Liver (tissue), 9 donors: Measurements from ENCODE around the gene SANBR. TPM values are rescaled to one million over a fixed set of nuclear protein-coding genes. Genes with fewer than 3 reads are reported as not detected.

Experiments used
- DNase-seq: peaks from one replicate; pipeline ENCODE4 v3.0.0-alpha.2; 2017; ENCODE audit warnings: low spot score
- H3K27ac ChIP-seq, 2 donors: one replicate each; pipeline ENCODE4 v1.7.0; 2013; ENCODE audit warnings: inconsistent platforms in 2 of 2, low read length in 2 of 2, control low read depth in 1 of 2, low read depth in 1 of 2, mild to moderate bottlenecking in 1 of 2
- H3K27me3 ChIP-seq, 4 donors: one replicate each; pipeline versions ENCODE4 v1.6.1 to v1.7.0; 2013; ENCODE audit warnings: low read length in 3 of 4, inconsistent platforms in 1 of 4, mild to moderate bottlenecking in 1 of 4, moderate library complexity in 1 of 4; ENCODE audit not compliant: control insufficient read depth in 4 of 4, insufficient read depth in 4 of 4
- H3K36me3 ChIP-seq, 4 donors: one replicate each; pipeline versions ENCODE4 v1.6.1 to v1.7.0; 2013; ENCODE audit warnings: low read length in 3 of 4, mild to moderate bottlenecking in 3 of 4, low read depth in 1 of 4, moderate library complexity in 1 of 4; ENCODE audit not compliant: control insufficient read depth in 4 of 4, insufficient read depth in 3 of 4
- H3K4me1 ChIP-seq, 4 donors: one replicate each; pipeline versions ENCODE4 v1.6.1 to v1.7.0; 2013; ENCODE audit warnings: low read length in 3 of 4, mild to moderate bottlenecking in 3 of 4, moderate library complexity in 1 of 4; ENCODE audit not compliant: control insufficient read depth in 4 of 4, insufficient read depth in 4 of 4
- H3K4me3 ChIP-seq, 3 donors: one replicate each; pipeline versions ENCODE4 v1.6.1 to v1.7.0; 2013; ENCODE audit warnings: low read length in 3 of 3, control low read depth in 1 of 3, low read depth in 1 of 3, mild to moderate bottlenecking in 1 of 3
- H3K9ac ChIP-seq, 2 donors: one replicate each; pipeline ENCODE4 v1.7.0; 2013; ENCODE audit warnings: low read length in 2 of 2, mild to moderate bottlenecking in 2 of 2, moderate library complexity in 2 of 2, control low read depth in 1 of 2, low read depth in 1 of 2
- H3K9me3 ChIP-seq, 4 donors: one replicate each; pipeline versions ENCODE4 v1.6.1 to v1.7.0; 2013; ENCODE audit warnings: low read length in 3 of 4; ENCODE audit not compliant: control insufficient read depth in 4 of 4
- EGR1 ChIP-seq, 2 donors: IDR thresholded peaks; 2 replicates each; pipeline ENCODE4 v1.6.1; 2016 to 2018; ENCODE audit warnings: antibody characterized with exemption in 2 of 2, low read depth in 2 of 2
- FOXA2 ChIP-seq: IDR thresholded peaks from 2 replicates; pipeline ENCODE4 v1.6.1; 2016; ENCODE audit warnings: antibody characterized with exemption
- GABPA ChIP-seq, 2 donors: IDR thresholded peaks in 1 of 2; conservative IDR thresholded peaks in 1 of 2; 2 replicates each; pipeline ENCODE4 v1.6.1; 2016; ENCODE audit warnings: antibody characterized with exemption in 2 of 2, mild to moderate bottlenecking in 1 of 2, moderate library complexity in 1 of 2
- HNF4A ChIP-seq, 2 donors: conservative IDR thresholded peaks; 2 replicates each; pipeline ENCODE4 v1.6.1; 2016; ENCODE audit warnings: antibody characterized with exemption in 2 of 2, mild to moderate bottlenecking in 2 of 2
- HNF4G ChIP-seq: IDR thresholded peaks from 2 replicates; pipeline ENCODE4 v1.6.1; 2016; ENCODE audit warnings: antibody characterized with exemption
- NR2F2 ChIP-seq: IDR thresholded peaks from 2 replicates; pipeline ENCODE4 v1.6.1; 2016; ENCODE audit warnings: antibody characterized with exemption
- RAD21 ChIP-seq, 2 donors: IDR thresholded peaks; 2 replicates each; pipeline ENCODE4 v1.6.1; 2016; ENCODE audit warnings: antibody characterized with exemption in 2 of 2, mild to moderate bottlenecking in 2 of 2
- RXRA ChIP-seq, 2 donors: IDR thresholded peaks; 2 replicates each; pipeline ENCODE4 v1.6.1; 2017 to 2018; ENCODE audit warnings: antibody characterized with exemption in 2 of 2, mild to moderate bottlenecking in 1 of 2
- SP1 ChIP-seq: IDR thresholded peaks from 2 replicates; pipeline ENCODE4 v1.6.1; 2018; ENCODE audit warnings: antibody characterized with exemption, mild to moderate bottlenecking
- TAF1 ChIP-seq: conservative IDR thresholded peaks from 2 replicates; pipeline ENCODE4 v1.6.1; 2016; ENCODE audit warnings: antibody characterized with exemption, mild to moderate bottlenecking
- WGBS: extraction: QIAGEN DNeasy Blood & Tissue Kit; methylation state at CpG from one replicate; pipeline ENCODE4 v1.1.7; 2013; 5-methylcytosine and 5-hydroxymethylcytosine counted together
- polyA plus RNA-seq, 2 donors: library from polyadenylated mRNA; stranded (reverse) in 1 of 2; unstranded in 1 of 2; fragments of 200-250 nt in 1 of 2; fragments of >200 nt in 1 of 2; fragmentation: Nextera tagmentation in 1 of 2; extraction: Ambion mirVana in 1 of 2; gene quantifications; one replicate each; pipeline versions ENCODE4 v1.2.1 to v1.2.3, GENCODE V29; 2013 to 2015
- total RNA-seq, 2 donors: library from RNA; depleted of rRNA; stranded (reverse); fragments of >200 nt; gene quantifications; one replicate each; pipeline ENCODE4 v1.2.3, GENCODE V29; 2014
- TF ChIP-seq, protein P1 (sequence below): IDR thresholded peaks from 2 replicates; pipeline ENCODE4 v1.6.1; 2016; ENCODE audit warnings: antibody characterized with exemption
- TF ChIP-seq, protein P2 (sequence below): fragments of 150-350 bp; IDR thresholded peaks from 2 replicates; pipeline ENCODE4 v1.5.1; 2017; ENCODE audit warnings: improper control_type of control experiment, low read depth, low read length; ENCODE audit not compliant: missing input control
- TF ChIP-seq, protein P3 (sequence below): IDR thresholded peaks from 2 replicates; pipeline ENCODE4 v1.6.1; 2016; ENCODE audit warnings: antibody characterized with exemption, mild to moderate bottlenecking
- TF ChIP-seq, protein P4 (sequence below): IDR thresholded peaks from 2 replicates; pipeline ENCODE4 v1.6.1; 2016; ENCODE audit warnings: antibody characterized with exemption
- donor health status: healthy.
- donor health status: healthy.
- donor health status: healthy.
- donor health status: healthy.
- donor health status: healthy.

The SANBR gene
- total and polyA plus RNA-seq, 4 donors = 0.59 to 6.2 (median 2.1) TPM

DNA sequence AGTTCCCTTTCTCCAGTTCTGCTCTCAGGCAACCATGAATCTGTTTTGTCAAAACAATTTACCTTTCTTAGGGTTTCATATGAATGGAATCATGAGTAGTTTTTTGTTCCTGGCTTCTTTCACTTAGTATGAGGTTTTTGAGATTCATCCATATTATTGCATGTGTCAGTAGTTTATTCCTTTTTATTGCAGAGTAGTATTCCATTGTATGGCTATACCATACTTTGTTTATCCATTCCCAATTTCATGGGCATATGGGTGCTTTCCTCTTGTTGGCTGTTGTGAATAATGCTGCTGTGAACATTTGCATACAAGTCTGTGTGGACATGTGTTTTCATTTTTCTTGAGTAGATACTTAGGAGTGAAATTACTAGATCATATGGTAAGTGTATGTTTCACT, 46.0 kb downstream of the SANBR start:
- no peak for DNase-seq
- Histone ChIP-seq H3K36me3 (no peaks in the 10 kb centered on the region), H3K27ac (no peak overlapping the region), H3K9ac (no peak overlapping the region), H3K27me3 (no peaks in the 10 kb centered on the region), H3K4me1 (no peaks in the 10 kb centered on the region), H3K9me3 (peaks cover 0 to 6% (median 0%) of the 10 kb centered on the region in 4 donors), H3K4me3 (no peak overlapping the region)
- no peak for TF ChIP-seq NR2F2
- TF ChIP-seq HNF4A (conservative IDR thresholded peaks at IDR 0.05) = no peak
- TF ChIP-seq SP1 = no peak
- TF ChIP-seq FOXA2 = no peak

DNA sequence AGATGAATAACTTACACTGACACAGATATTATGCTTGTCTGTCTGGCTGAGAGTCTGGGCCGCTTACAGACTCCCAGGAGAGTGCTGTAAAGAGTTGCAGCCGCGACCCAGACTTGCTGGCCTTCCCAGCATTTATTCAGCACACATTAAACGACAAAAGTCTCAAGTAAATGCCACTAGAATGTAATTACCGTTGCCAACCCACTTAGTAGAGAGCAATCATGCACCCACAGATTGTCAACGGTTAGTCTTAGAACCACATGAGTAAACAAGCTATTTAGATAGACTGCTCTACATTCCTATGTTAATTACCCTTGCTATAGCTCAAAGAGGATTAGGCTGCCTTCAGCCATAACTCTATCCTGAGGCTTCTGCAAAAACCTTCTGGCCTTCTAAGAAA, 48.5 kb downstream of the SANBR start:
- no peak for TF ChIP-seq NR2F2
- TF ChIP-seq HNF4G = no peak
- TF ChIP-seq RXRA (IDR thresholded peaks at IDR 0.05) = no peak
- TF ChIP-seq GABPA (IDR thresholded peaks at IDR 0.05 in 1 of 2, conservative IDR thresholded peaks at IDR 0.05 in 1 of 2) = no peak
- no peak for TF ChIP-seq TAF1
- TF ChIP-seq RAD21 (IDR thresholded peaks at IDR 0.05) = no peak
- TF ChIP-seq, protein P1, sequence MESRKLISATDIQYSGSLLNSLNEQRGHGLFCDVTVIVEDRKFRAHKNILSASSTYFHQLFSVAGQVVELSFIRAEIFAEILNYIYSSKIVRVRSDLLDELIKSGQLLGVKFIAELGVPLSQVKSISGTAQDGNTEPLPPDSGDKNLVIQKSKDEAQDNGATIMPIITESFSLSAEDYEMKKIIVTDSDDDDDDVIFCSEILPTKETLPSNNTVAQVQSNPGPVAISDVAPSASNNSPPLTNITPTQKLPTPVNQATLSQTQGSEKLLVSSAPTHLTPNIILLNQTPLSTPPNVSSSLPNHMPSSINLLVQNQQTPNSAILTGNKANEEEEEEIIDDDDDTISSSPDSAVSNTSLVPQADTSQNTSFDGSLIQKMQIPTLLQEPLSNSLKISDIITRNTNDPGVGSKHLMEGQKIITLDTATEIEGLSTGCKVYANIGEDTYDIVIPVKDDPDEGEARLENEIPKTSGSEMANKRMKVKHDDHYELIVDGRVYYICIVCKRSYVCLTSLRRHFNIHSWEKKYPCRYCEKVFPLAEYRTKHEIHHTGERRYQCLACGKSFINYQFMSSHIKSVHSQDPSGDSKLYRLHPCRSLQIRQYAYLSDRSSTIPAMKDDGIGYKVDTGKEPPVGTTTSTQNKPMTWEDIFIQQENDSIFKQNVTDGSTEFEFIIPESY = no peak
- no peak for TF ChIP-seq FOXA2
- TF ChIP-seq, protein P2, sequence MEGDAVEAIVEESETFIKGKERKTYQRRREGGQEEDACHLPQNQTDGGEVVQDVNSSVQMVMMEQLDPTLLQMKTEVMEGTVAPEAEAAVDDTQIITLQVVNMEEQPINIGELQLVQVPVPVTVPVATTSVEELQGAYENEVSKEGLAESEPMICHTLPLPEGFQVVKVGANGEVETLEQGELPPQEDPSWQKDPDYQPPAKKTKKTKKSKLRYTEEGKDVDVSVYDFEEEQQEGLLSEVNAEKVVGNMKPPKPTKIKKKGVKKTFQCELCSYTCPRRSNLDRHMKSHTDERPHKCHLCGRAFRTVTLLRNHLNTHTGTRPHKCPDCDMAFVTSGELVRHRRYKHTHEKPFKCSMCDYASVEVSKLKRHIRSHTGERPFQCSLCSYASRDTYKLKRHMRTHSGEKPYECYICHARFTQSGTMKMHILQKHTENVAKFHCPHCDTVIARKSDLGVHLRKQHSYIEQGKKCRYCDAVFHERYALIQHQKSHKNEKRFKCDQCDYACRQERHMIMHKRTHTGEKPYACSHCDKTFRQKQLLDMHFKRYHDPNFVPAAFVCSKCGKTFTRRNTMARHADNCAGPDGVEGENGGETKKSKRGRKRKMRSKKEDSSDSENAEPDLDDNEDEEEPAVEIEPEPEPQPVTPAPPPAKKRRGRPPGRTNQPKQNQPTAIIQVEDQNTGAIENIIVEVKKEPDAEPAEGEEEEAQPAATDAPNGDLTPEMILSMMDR = no peak
- TF ChIP-seq, protein P3, sequence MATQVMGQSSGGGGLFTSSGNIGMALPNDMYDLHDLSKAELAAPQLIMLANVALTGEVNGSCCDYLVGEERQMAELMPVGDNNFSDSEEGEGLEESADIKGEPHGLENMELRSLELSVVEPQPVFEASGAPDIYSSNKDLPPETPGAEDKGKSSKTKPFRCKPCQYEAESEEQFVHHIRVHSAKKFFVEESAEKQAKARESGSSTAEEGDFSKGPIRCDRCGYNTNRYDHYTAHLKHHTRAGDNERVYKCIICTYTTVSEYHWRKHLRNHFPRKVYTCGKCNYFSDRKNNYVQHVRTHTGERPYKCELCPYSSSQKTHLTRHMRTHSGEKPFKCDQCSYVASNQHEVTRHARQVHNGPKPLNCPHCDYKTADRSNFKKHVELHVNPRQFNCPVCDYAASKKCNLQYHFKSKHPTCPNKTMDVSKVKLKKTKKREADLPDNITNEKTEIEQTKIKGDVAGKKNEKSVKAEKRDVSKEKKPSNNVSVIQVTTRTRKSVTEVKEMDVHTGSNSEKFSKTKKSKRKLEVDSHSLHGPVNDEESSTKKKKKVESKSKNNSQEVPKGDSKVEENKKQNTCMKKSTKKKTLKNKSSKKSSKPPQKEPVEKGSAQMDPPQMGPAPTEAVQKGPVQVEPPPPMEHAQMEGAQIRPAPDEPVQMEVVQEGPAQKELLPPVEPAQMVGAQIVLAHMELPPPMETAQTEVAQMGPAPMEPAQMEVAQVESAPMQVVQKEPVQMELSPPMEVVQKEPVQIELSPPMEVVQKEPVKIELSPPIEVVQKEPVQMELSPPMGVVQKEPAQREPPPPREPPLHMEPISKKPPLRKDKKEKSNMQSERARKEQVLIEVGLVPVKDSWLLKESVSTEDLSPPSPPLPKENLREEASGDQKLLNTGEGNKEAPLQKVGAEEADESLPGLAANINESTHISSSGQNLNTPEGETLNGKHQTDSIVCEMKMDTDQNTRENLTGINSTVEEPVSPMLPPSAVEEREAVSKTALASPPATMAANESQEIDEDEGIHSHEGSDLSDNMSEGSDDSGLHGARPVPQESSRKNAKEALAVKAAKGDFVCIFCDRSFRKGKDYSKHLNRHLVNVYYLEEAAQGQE = no peak
- TF ChIP-seq, protein P4, sequence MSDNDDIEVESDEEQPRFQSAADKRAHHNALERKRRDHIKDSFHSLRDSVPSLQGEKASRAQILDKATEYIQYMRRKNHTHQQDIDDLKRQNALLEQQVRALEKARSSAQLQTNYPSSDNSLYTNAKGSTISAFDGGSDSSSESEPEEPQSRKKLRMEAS = no peak
- no peak for TF ChIP-seq HNF4A (conservative IDR thresholded peaks at IDR 0.05)
- no peak for TF ChIP-seq EGR1 (IDR thresholded peaks at IDR 0.05; ENCODE audit: low read depth in 2 of 2)
- Histone ChIP-seq H3K27me3 (no peaks in the 10 kb centered on the region), H3K4me3 (no peak overlapping the region), H3K36me3 (peaks cover 0 to 4% (median 0%) of the 10 kb centered on the region in 4 donors), H3K9me3 (peaks cover 0 to 6% (median 0%) of the 10 kb centered on the region in 4 donors), H3K9ac (no peak overlapping the region), H3K4me1 (no peaks in the 10 kb centered on the region), H3K27ac (no peak overlapping the region)
- DNase-seq = no peak
- WGBS = 92% methylated on average over 6 of the region's 6 CpGs

Other genes with a start within 250 kb of the SANBR start
- 1 to 10 TPM; 6.4 to 7.0 TPM for gene REL, start 184.3 kb upstream of the SANBR start, total RNA-seq
- gene REL, start 184.3 kb upstream of the SANBR start, polyA plus RNA-seq = 1 to 10 TPM; 1.1 to 2.4 TPM
- gene PEX13, start 48.2 kb upstream of the SANBR start, total RNA-seq = 10 to 100 TPM; 25.1 to 42.8 TPM
- gene PEX13, start 48.2 kb upstream of the SANBR start, polyA plus RNA-seq = 10 to 100 TPM; 10.6 to 17.9 TPM
- gene PUS10, start 47.6 kb upstream of the SANBR start, total RNA-seq = 10 to 100 TPM in 1 of 2 donors, 1 to 10 TPM in 1; 5.9 to 19.6 TPM
- gene PUS10, start 47.6 kb upstream of the SANBR start, polyA plus RNA-seq = 1 to 10 TPM; 4.3 to 6.8 TPM
- 1 to 10 TPM; 3.5 to 3.6 TPM for gene C2orf74, start 96.3 kb downstream of the SANBR start, total RNA-seq
- 10 to 100 TPM in 1 of 2 donors, 1 to 10 TPM in 1; 7.6 to 23.3 TPM for gene C2orf74, start 96.3 kb downstream of the SANBR start, polyA plus RNA-seq